GM23338 (cell line): ENCODE results near the gene RDH12. TPM values are rescaled to one million over a fixed set of nuclear protein-coding genes. Genes with fewer than 3 reads are reported as not detected.
"Not testable (repeated sequence)": the region's sequence is repeated elsewhere in the genome, so short reads cannot be mapped to it uniquely, and the experiment has no call there.

Experiments
- ATAC-seq: fragments of 200-7000 bp; cut with Tn5 transposase; 3 replicates; pipeline ENCODE4 v1.9.1; 2020
- DNase-seq: peaks from one replicate; pipeline ENCODE4 v3.0.0-alpha.2; 2015; ENCODE audit warnings: low spot score
- H2AFZ ChIP-seq: fragments of 200-600 bp; sonication (generic); 2 replicates; pipeline ENCODE4 v1.8.0; 2016; ENCODE audit warnings: antibody characterized with exemption, mild to moderate bottlenecking, moderate library complexity
- H3F3A ChIP-seq: fragments of 200-600 bp; sonication (generic); replicated peaks from 2 replicates; pipeline ENCODE4 v1.8.0; 2017; ENCODE audit warnings: antibody characterized with exemption, mixed run types, low read depth
- H3K27ac ChIP-seq: fragments of 200-600 bp; sonication (generic); 2 replicates; pipeline ENCODE4 v1.6.1; 2016; ENCODE audit warnings: low read depth
- H3K27me3 ChIP-seq: fragments of 200-600 bp; sonication (generic); 2 replicates; pipeline ENCODE4 v1.8.0; 2016; ENCODE audit warnings: mild to moderate bottlenecking, mixed run types, moderate library complexity; ENCODE audit not compliant: insufficient read depth
- H3K36me3 ChIP-seq: fragments of 200-600 bp; sonication (generic); 2 replicates; pipeline ENCODE4 v1.8.0; 2016; ENCODE audit warnings: mild to moderate bottlenecking; ENCODE audit not compliant: insufficient read depth
- H3K4me1 ChIP-seq: fragments of 200-600 bp; sonication (generic); 2 replicates; pipeline ENCODE4 v1.8.0; 2016; ENCODE audit warnings: mild to moderate bottlenecking, moderate library complexity; ENCODE audit not compliant: insufficient read depth
- H3K4me2 ChIP-seq: fragments of 200-600 bp; sonication (generic); 2 replicates; pipeline ENCODE4 v1.7.1; 2017; ENCODE audit warnings: mixed run types
- H3K4me3 ChIP-seq: fragments of 200-600 bp; sonication (generic); 2 replicates; pipeline ENCODE4 v1.6.1; 2016; ENCODE audit warnings: mixed run types
- H3K79me2 ChIP-seq: fragments of 200-600 bp; sonication (generic); replicated peaks from 2 replicates; pipeline ENCODE4 v1.8.0; 2017; ENCODE audit warnings: mild to moderate bottlenecking; ENCODE audit not compliant: insufficient read depth
- H3K9me2 ChIP-seq: fragments of 200-600 bp; sonication (generic); 2 replicates; pipeline ENCODE4 v1.8.0; 2017; ENCODE audit not compliant: insufficient read depth
- H4K20me1 ChIP-seq: fragments of 200-600 bp; sonication (generic); replicated peaks from 2 replicates; pipeline ENCODE4 v1.8.0; 2017; ENCODE audit warnings: mild to moderate bottlenecking; ENCODE audit not compliant: insufficient read depth
- H3K27ac Mint-ChIP-seq: 2 replicates; pipeline ENCODE4 v1.8.0; 2020; ENCODE audit warnings: inconsistent platforms, mild to moderate bottlenecking, moderate library complexity, mixed read lengths
- H3K27me3 Mint-ChIP-seq: 3 replicates; pipeline ENCODE4 v1.8.0; 2022; ENCODE audit warnings: low read depth, mild to moderate bottlenecking, moderate library complexity, mixed read lengths, inconsistent platforms; ENCODE audit not compliant: insufficient read depth, poor library complexity
- H3K36me3 Mint-ChIP-seq: 3 replicates; pipeline ENCODE4 v1.8.0; 2021; ENCODE audit warnings: low read depth, mild to moderate bottlenecking, inconsistent platforms, moderate library complexity, mixed read lengths
- H3K4me1 Mint-ChIP-seq: 3 replicates; pipeline ENCODE4 v1.8.0; 2020; ENCODE audit warnings: mild to moderate bottlenecking, inconsistent platforms, mixed read lengths
- H3K4me3 Mint-ChIP-seq: 3 replicates; pipeline ENCODE4 v1.8.0; 2021; ENCODE audit warnings: moderate library complexity, mild to moderate bottlenecking, inconsistent platforms, mixed read lengths
- H3K9me3 Mint-ChIP-seq: 3 replicates; pipeline ENCODE4 v1.8.0; 2020; ENCODE audit warnings: moderate library complexity, mild to moderate bottlenecking, inconsistent platforms, mixed read lengths
- CREB1 ChIP-seq: fragments of 250-450 bp; sonication (Bioruptor Pico); IDR thresholded peaks from 2 replicates; pipeline ENCODE4 v1.5.0; 2020; ENCODE audit warnings: low read depth, mild to moderate bottlenecking, moderate library complexity
- EZH2 ChIP-seq: fragments of 200-600 bp; sonication (generic); IDR thresholded peaks from one replicate; pipeline ENCODE4 v1.8.0; 2017; ENCODE audit warnings: antibody characterized with exemption, mild to moderate bottlenecking, low read depth; ENCODE audit not compliant: unreplicated experiment
- JUNB ChIP-seq: IDR thresholded peaks from one replicate; pipeline ENCODE4 v1.6.1; 2016; ENCODE audit warnings: antibody characterized with exemption; ENCODE audit not compliant: unreplicated experiment
- NANOG ChIP-seq: IDR thresholded peaks from 2 replicates; pipeline ENCODE4 v1.6.1; 2016; ENCODE audit warnings: antibody characterized with exemption, borderline replicate concordance
- POLR2AphosphoS5 ChIP-seq: IDR thresholded peaks from 2 replicates; pipeline ENCODE4 v1.6.1; 2016; ENCODE audit warnings: antibody characterized with exemption, low read depth
- ZNF114 ChIP-seq: fragments of 250-450 bp; sonication (Bioruptor Pico); IDR thresholded peaks from 2 replicates; pipeline ENCODE4 v1.5.0; 2020; ENCODE audit warnings: mild to moderate bottlenecking, moderate library complexity
- long read RNA-seq: library from polyadenylated mRNA; unstranded; transcript quantifications from one replicate; pipeline ENCODE4 v2.0.0, GENCODE V29; 2020; ENCODE audit not compliant: unreplicated experiment
- polyA plus RNA-seq: library from polyadenylated mRNA; unstranded; fragments of >200 nt; fragmentation: Nextera tagmentation; extraction: Ambion mirVana; gene quantifications from 2 replicates; pipeline ENCODE4 v1.2.1, GENCODE V29; 2016
- total RNA-seq: library from RNA; depleted of rRNA; stranded (reverse); fragments of >200 nt; shearing (Covaris generic); gene quantifications from 2 replicates; pipeline ENCODE4 v1.2.3, GENCODE V29; 2014; rRNA removed
- TF ChIP-seq, protein P1 (sequence below): fragments of 250-450 bp; sonication (Bioruptor Pico); IDR thresholded peaks from 2 replicates; pipeline ENCODE4 v1.5.0; 2020; ENCODE audit warnings: mild to moderate bottlenecking, moderate library complexity
- TF ChIP-seq, protein P2 (sequence below), 2 experiments: fragments of 200-600 bp in 1 of 2; sonication (generic) in 1 of 2; conservative IDR thresholded peaks; 2 replicates each; pipeline versions ENCODE4 v1.5.1 to v1.6.1; 2016 to 2017; ENCODE audit warnings: antibody characterized with exemption in 2 of 2, low read depth in 2 of 2, mild to moderate bottlenecking in 2 of 2, moderate library complexity in 1 of 2

The RDH12 gene
- 0.28 and 0.54 TPM in 2 replicates for total RNA-seq
- 1.6 and 1.7 TPM in 2 replicates for polyA plus RNA-seq
- long read RNA-seq, partial matches to known transcripts: 5 of 7 reads
- long read RNA-seq, other reads (novel, unspliced or antisense): 2 of 7 reads

DNA sequence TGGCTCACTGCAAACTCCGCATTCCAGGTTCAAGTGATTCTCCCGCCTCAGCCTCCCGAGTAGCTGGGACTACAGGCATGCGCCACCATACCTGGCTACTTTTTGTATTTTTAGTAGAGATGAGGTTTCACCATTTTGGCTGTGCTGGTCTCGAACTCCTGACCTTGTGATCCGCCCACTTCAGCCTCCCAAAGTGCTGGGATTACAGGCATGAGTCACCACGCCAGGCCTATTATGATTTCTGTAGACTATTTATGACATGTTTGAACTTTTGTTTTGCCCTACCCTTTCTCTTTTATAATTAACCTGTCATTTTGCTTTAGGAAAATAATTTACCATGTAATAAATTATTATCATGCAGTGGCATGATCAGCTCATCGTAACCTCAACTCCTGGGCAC lies at the start of gene RDH12:
TSS of gene RDH12 (plus strand) at position 395 of the 400 bp plus-strand sequence. CDS start 20,757 bp downstream, outside the sequence.
- H3K4me1 ChIP-seq, H3K36me3 ChIP-seq, ATAC-seq, H3K79me2 ChIP-seq, H3K27me3 Mint-ChIP-seq, H3K27ac ChIP-seq, H3K36me3 Mint-ChIP-seq, H3K27ac Mint-ChIP-seq, H3F3A ChIP-seq, H3K9me2 ChIP-seq, H2AFZ ChIP-seq, H3K27me3 ChIP-seq, H3K4me3 Mint-ChIP-seq, H4K20me1 ChIP-seq, H3K4me1 Mint-ChIP-seq, H3K4me2 ChIP-seq, H3K9me3 Mint-ChIP-seq, H3K4me3 ChIP-seq, DNase-seq: not testable (repeated sequence)

DNA sequence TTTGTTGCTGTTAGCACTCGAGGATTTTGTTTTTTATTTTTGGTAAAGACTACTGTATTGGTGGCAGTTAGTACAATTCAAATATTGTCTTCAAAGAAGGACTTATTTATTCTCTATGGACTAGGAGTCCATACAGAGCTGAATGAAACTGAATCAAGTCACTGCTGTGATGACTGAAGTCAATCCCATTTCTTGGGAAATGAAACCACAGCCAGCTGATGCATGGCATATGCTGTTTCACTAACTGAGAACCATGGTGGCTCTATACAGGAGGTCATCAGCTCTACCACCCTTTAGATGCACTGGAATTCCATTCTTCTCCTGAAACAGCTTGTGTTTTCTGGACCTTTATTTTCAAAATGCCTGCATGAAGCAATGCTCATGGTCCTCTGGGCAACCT lies 49.5 kb upstream of the RDH12 start:
- H3K36me3 ChIP-seq: peaks cover 47% of the 10 kb centered on the region
- H3K36me3 Mint-ChIP-seq: peaks cover 67% of the 10 kb centered on the region

DNA sequence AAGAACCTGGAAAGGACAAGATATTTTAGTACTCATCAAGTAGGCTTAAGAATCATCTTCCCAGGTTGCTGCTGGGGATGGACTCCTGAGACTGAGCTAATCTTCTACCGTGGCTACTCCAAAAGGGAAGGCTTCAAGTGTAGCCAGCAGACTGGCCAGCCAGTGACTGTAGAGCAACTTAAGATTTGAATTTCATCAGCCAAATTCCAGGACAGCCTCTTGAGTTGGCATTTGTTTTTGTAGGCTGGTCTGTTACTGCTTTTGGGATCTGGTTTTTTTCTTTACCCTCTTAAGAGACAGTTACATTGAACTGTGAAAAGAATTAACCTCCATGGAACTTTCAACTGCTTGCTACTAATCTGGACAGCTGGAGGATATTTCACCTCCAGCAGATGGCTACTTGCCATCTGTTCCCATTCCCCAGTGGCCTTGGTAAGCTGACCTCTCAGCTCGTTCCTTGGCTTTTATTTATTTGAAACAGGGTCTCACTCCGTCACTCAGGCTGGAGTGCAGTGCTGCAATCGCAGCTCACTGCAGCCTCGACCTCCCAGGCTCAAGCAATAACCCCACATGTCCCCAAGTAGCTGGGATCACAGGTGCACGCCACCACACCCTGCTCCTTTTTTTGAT lies 47.9 kb upstream of the RDH12 start:
- Histone ChIP-seq H3K79me2 (no peaks in the 10 kb centered on the region), H3K9me2 (no peaks in the 10 kb centered on the region), H3K27ac (no peak overlapping the region), H3K4me1 (no peaks in the 10 kb centered on the region), H3K4me2 (no peak overlapping the region), H3F3A (no peaks in the 10 kb centered on the region), H3K4me3 (no peak overlapping the region), H3K36me3 (peaks cover 33% of the 10 kb centered on the region), H3K27me3 (no peaks in the 10 kb centered on the region), H2AFZ (no peak overlapping the region), H4K20me1 (peaks cover 10% of the 10 kb centered on the region; the same call in 1 of the 2 replicates)
- ATAC-seq (no peak), DNase-seq (no peak)
- H3K9me3 Mint-ChIP-seq: no peaks in the 10 kb centered on the region
- H3K36me3 Mint-ChIP-seq: peaks cover 72% of the 10 kb centered on the region
- no peak overlapping the region for H3K4me3 Mint-ChIP-seq
- no peaks in the 10 kb centered on the region for H3K27me3 Mint-ChIP-seq
- no peaks in the 10 kb centered on the region for H3K4me1 Mint-ChIP-seq
- H3K27ac Mint-ChIP-seq: peak overlapping the region; percentile 92
- TF ChIP-seq EZH2: no peak
- TF ChIP-seq, protein P1, sequence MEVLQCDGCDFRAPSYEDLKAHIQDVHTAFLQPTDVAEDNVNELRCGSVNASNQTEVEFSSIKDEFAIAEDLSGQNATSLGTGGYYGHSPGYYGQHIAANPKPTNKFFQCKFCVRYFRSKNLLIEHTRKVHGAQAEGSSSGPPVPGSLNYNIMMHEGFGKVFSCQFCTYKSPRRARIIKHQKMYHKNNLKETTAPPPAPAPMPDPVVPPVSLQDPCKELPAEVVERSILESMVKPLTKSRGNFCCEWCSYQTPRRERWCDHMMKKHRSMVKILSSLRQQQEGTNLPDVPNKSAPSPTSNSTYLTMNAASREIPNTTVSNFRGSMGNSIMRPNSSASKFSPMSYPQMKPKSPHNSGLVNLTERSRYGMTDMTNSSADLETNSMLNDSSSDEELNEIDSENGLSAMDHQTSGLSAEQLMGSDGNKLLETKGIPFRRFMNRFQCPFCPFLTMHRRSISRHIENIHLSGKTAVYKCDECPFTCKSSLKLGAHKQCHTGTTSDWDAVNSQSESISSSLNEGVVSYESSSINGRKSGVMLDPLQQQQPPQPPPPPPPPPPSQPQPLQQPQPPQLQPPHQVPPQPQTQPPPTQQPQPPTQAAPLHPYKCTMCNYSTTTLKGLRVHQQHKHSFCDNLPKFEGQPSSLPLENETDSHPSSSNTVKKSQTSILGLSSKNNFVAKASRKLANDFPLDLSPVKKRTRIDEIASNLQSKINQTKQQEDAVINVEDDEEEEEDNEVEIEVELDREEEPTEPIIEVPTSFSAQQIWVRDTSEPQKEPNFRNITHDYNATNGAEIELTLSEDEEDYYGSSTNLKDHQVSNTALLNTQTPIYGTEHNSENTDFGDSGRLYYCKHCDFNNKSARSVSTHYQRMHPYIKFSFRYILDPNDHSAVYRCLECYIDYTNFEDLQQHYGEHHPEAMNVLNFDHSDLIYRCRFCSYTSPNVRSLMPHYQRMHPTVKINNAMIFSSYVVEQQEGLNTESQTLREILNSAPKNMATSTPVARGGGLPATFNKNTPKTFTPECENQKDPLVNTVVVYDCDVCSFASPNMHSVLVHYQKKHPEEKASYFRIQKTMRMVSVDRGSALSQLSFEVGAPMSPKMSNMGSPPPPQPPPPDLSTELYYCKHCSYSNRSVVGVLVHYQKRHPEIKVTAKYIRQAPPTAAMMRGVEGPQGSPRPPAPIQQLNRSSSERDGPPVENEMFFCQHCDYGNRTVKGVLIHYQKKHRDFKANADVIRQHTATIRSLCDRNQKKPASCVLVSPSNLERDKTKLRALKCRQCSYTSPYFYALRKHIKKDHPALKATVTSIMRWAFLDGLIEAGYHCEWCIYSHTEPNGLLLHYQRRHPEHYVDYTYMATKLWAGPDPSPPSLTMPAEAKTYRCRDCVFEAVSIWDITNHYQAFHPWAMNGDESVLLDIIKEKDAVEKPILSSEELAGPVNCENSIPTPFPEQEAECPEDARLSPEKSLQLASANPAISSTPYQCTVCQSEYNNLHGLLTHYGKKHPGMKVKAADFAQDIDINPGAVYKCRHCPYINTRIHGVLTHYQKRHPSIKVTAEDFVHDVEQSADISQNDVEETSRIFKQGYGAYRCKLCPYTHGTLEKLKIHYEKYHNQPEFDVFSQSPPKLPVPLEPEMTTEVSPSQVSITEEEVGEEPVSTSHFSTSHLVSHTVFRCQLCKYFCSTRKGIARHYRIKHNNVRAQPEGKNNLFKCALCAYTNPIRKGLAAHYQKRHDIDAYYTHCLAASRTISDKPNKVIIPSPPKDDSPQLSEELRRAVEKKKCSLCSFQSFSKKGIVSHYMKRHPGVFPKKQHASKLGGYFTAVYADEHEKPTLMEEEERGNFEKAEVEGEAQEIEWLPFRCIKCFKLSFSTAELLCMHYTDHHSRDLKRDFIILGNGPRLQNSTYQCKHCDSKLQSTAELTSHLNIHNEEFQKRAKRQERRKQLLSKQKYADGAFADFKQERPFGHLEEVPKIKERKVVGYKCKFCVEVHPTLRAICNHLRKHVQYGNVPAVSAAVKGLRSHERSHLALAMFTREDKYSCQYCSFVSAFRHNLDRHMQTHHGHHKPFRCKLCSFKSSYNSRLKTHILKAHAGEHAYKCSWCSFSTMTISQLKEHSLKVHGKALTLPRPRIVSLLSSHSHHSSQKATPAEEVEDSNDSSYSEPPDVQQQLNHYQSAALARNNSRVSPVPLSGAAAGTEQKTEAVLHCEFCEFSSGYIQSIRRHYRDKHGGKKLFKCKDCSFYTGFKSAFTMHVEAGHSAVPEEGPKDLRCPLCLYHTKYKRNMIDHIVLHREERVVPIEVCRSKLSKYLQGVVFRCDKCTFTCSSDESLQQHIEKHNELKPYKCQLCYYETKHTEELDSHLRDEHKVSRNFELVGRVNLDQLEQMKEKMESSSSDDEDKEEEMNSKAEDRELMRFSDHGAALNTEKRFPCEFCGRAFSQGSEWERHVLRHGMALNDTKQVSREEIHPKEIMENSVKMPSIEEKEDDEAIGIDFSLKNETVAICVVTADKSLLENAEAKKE (CRISPR knock-in tag): no peak
- no peak for TF ChIP-seq ZNF114 (CRISPR knock-in tag)

More for the DNA sequence above, 49.5 kb upstream of the RDH12 start:
- Histone ChIP-seq H3K4me1 (no peaks in the 10 kb centered on the region), H3K4me3 (no peak overlapping the region), H3K9me2 (no peaks in the 10 kb centered on the region), H3K79me2 (no peaks in the 10 kb centered on the region), H2AFZ (no peak overlapping the region), H4K20me1 (peaks cover 10% of the 10 kb centered on the region; the same call in 1 of the 2 replicates), H3K4me2 (no peak overlapping the region), H3K27me3 (no peaks in the 10 kb centered on the region), H3F3A (no peaks in the 10 kb centered on the region), H3K27ac (no peak overlapping the region)
- H3K4me3 Mint-ChIP-seq: no peak overlapping the region
- no peak for ATAC-seq
- H3K27ac Mint-ChIP-seq: no peak overlapping the region
- H3K27me3 Mint-ChIP-seq: no peaks in the 10 kb centered on the region
- no peak for DNase-seq
- H3K4me1 Mint-ChIP-seq: no peaks in the 10 kb centered on the region
- H3K9me3 Mint-ChIP-seq: no peaks in the 10 kb centered on the region
- TF ChIP-seq, protein P2, sequence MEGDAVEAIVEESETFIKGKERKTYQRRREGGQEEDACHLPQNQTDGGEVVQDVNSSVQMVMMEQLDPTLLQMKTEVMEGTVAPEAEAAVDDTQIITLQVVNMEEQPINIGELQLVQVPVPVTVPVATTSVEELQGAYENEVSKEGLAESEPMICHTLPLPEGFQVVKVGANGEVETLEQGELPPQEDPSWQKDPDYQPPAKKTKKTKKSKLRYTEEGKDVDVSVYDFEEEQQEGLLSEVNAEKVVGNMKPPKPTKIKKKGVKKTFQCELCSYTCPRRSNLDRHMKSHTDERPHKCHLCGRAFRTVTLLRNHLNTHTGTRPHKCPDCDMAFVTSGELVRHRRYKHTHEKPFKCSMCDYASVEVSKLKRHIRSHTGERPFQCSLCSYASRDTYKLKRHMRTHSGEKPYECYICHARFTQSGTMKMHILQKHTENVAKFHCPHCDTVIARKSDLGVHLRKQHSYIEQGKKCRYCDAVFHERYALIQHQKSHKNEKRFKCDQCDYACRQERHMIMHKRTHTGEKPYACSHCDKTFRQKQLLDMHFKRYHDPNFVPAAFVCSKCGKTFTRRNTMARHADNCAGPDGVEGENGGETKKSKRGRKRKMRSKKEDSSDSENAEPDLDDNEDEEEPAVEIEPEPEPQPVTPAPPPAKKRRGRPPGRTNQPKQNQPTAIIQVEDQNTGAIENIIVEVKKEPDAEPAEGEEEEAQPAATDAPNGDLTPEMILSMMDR (conservative IDR thresholded peaks at IDR 0.05; ENCODE audit: low read depth in 2 of 2): no peak
- TF ChIP-seq ZNF114 (CRISPR knock-in tag): no peak
- TF ChIP-seq POLR2AphosphoS5: no peak
- no peak for TF ChIP-seq EZH2
- no peak for TF ChIP-seq JUNB
- no peak for TF ChIP-seq NANOG
- no peak for TF ChIP-seq CREB1 (CRISPR knock-in tag)
